Endothelial cell (in vitro differentiated cells): Measurements from ENCODE around the gene ARHGAP26. TPM values are rescaled to one million over a fixed set of nuclear protein-coding genes. Genes with fewer than 3 reads are reported as not detected.

Experiments
- DNase-seq: peaks from one replicate; pipeline ENCODE4 v3.0.0; 2021; ENCODE audit warnings: low spot score
- H3K27ac Mint-ChIP-seq: one replicate; pipeline ENCODE4 v1.8.0; 2021; ENCODE audit warnings: mixed read lengths, inconsistent platforms; ENCODE audit not compliant: unreplicated experiment
- H3K27me3 Mint-ChIP-seq: one replicate; pipeline ENCODE4 v1.8.0; 2021; ENCODE audit warnings: mild to moderate bottlenecking, moderate library complexity, mixed read lengths, inconsistent platforms; ENCODE audit not compliant: unreplicated experiment
- H3K36me3 Mint-ChIP-seq: one replicate; pipeline ENCODE4 v1.8.0; 2021; ENCODE audit warnings: mild to moderate bottlenecking, low read depth, mixed read lengths, inconsistent platforms; ENCODE audit not compliant: unreplicated experiment
- H3K4me1 Mint-ChIP-seq: one replicate; pipeline ENCODE4 v1.8.0; 2021; ENCODE audit warnings: mild to moderate bottlenecking, mixed read lengths, inconsistent platforms; ENCODE audit not compliant: unreplicated experiment
- H3K4me3 Mint-ChIP-seq: one replicate; pipeline ENCODE4 v1.8.0; 2021; ENCODE audit warnings: mild to moderate bottlenecking, mixed read lengths, inconsistent platforms; ENCODE audit not compliant: unreplicated experiment
- H3K9me3 Mint-ChIP-seq: one replicate; pipeline ENCODE4 v1.8.0; 2021; ENCODE audit warnings: mixed read lengths, inconsistent platforms; ENCODE audit not compliant: unreplicated experiment
- total RNA-seq: library from RNA; stranded (reverse); fragmentation: NEBNext Ultra II Directional; extraction: Animal tissue kit (Norgen Biotek cat#: 25700); gene quantifications from one replicate; pipeline ENCODE4 v1.2.1, GENCODE V29; 2021; ENCODE audit not compliant: unreplicated experiment
- TF ChIP-seq, protein P1 (sequence below): fragments of 200-600 bp; sonication (generic); IDR thresholded peaks from one replicate; pipeline ENCODE4 v1.5.0; 2021; ENCODE audit warnings: antibody characterized with exemption; ENCODE audit not compliant: unreplicated experiment

Gene ARHGAP26
- total RNA-seq, 1 donor from 2014 or later: 81.5 TPM

DNA sequence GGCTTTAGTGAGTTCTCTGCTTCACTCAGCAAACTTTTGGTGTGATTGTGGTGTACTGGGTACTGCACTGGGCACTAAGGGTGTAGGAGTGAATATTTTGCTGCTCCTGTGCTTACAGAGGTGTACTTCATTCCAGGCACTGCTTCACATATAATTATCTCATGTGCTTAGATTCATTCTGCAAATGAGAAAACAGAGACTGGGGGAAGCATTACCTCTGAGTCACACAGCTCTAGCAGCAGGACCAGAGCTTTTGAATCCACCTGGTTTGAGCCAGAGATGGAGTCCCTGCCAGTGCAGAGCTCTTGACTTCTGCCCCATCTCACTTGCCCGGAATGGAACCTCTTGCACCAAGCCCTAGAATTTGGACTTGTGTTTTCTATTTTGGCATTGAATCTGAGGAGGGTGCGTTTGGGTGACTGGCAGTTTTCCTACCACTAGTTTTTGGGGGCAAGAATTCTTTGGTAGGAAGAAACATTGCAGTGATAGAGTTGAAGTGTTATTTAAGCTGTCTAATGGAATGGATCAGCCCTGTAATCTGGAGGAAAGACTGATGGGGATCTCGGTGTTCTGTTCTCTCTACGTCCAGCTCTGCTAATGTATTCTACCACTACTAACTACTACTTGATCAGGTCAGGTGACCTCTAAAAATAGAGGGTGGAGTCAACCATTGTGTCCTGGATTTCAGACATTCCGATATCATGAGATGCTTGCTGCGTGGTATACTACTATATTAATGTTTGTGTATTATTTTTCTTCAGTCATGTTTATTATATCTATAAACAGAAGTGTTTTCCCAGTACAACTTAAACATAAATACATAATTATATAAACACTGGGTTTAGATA is 2.5 kb downstream of the ARHGAP26 start:
- no peaks in the 10 kb centered on the region for H3K9me3 Mint-ChIP-seq
- H3K36me3 Mint-ChIP-seq: peaks cover 7% of the 10 kb centered on the region
- H3K4me3 Mint-ChIP-seq: peak overlapping the region; percentile 71
- peaks cover 29% of the 10 kb centered on the region for H3K4me1 Mint-ChIP-seq
- DNase-seq: no peak
- peaks cover 12% of the 10 kb centered on the region for H3K27me3 Mint-ChIP-seq
- H3K27ac Mint-ChIP-seq: no peak overlapping the region
- TF ChIP-seq, protein P1, sequence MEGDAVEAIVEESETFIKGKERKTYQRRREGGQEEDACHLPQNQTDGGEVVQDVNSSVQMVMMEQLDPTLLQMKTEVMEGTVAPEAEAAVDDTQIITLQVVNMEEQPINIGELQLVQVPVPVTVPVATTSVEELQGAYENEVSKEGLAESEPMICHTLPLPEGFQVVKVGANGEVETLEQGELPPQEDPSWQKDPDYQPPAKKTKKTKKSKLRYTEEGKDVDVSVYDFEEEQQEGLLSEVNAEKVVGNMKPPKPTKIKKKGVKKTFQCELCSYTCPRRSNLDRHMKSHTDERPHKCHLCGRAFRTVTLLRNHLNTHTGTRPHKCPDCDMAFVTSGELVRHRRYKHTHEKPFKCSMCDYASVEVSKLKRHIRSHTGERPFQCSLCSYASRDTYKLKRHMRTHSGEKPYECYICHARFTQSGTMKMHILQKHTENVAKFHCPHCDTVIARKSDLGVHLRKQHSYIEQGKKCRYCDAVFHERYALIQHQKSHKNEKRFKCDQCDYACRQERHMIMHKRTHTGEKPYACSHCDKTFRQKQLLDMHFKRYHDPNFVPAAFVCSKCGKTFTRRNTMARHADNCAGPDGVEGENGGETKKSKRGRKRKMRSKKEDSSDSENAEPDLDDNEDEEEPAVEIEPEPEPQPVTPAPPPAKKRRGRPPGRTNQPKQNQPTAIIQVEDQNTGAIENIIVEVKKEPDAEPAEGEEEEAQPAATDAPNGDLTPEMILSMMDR: no peak

DNA sequence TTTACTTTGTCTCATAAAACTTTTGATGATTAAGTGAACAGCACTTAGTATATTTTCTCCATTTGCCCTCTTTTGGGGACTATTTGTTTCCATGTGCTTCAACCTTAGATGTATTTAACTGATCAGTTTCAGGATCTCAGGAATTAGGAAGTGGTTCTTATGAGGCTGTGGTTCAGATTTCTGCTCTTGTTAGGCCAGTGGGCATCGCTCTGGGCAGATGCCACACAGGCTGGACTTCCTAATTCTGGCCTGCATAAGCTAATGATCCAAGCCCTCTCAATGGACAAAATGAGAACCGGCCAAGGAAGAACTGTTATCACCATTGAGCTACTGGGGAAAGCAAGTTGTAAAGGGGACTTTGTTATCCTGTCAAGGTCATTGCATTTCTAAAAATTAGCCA is 6.9 kb downstream of the ARHGAP26 start:
- H3K4me1 Mint-ChIP-seq: peaks cover 33% of the 10 kb centered on the region
- H3K27me3 Mint-ChIP-seq: peaks cover 5% of the 10 kb centered on the region
- no peaks in the 10 kb centered on the region for H3K9me3 Mint-ChIP-seq
- TF ChIP-seq, protein P1: no peak
- no peak for DNase-seq
- H3K36me3 Mint-ChIP-seq: no peaks in the 10 kb centered on the region
- no peak overlapping the region for H3K27ac Mint-ChIP-seq
- H3K4me3 Mint-ChIP-seq: no peak overlapping the region

DNA sequence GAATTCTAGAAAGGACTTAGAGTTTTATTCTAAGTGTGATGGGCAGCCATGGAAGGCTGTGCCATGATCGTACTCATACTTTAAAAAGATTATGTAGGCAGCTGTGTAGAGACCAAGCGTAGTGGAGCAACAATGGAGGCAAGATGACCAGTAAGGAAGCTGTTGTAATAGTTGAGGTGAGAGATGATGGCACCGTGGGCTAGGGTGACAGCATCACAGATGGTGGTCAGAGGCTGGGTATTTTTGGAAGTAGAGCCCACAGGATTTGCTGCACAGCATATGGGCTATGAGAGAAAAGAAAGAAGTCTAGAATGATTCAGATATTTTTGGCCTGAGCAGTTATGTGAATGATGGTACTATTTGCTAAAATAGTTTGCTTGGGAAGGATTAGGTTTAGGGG is 7.7 kb downstream of the ARHGAP26 start:
- H3K9me3 Mint-ChIP-seq: no peaks in the 10 kb centered on the region
- H3K27me3 Mint-ChIP-seq: peaks cover 3% of the 10 kb centered on the region
- DNase-seq: no peak
- H3K27ac Mint-ChIP-seq: no peak overlapping the region
- H3K36me3 Mint-ChIP-seq: no peaks in the 10 kb centered on the region
- H3K4me1 Mint-ChIP-seq: peaks cover 30% of the 10 kb centered on the region
- TF ChIP-seq, protein P1: no peak
- H3K4me3 Mint-ChIP-seq: no peak overlapping the region

DNA sequence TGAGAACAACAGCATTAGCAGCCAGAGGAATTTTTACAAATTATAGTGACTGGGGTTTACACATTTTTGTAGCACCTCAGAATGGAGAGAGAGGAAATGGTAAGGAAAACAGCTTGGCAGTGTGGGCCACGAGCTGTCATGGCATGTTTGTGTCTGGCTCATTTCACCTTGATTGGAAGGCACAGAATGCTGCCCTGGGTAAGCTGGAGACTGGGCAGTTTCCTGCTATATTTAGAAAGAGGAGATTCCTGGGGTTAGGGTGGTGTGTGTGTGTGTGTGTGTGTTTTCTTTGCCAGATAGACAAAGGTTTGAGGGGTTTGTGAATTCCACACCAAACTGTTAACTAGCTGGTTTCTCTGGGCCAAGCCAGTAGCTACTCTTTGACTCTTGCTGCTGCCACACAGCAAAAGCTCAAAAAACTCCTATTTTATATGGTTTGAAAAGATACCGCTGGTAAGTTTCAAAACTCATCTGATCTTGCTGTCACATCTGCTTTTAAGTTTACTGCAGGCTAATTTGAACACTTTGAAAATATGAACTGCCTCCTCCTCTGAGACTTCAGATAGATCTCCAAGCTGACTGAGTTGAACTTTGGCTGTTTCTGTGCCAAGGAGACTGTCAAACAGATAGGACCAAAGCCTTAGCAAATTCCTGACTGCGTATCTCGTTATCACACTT is 9.1 kb downstream of the ARHGAP26 start:
- Mint-ChIP-seq H3K36me3 (no peaks in the 10 kb centered on the region), H3K27ac (peak overlapping the region; percentile 68), H3K27me3 (peaks cover 3% of the 10 kb centered on the region), H3K4me3 (peak overlapping the region; percentile 13), H3K9me3 (no peaks in the 10 kb centered on the region), H3K4me1 (peaks cover 38% of the 10 kb centered on the region)
- peak; percentile 18 for DNase-seq
- TF ChIP-seq, protein P1: no peak

DNA sequence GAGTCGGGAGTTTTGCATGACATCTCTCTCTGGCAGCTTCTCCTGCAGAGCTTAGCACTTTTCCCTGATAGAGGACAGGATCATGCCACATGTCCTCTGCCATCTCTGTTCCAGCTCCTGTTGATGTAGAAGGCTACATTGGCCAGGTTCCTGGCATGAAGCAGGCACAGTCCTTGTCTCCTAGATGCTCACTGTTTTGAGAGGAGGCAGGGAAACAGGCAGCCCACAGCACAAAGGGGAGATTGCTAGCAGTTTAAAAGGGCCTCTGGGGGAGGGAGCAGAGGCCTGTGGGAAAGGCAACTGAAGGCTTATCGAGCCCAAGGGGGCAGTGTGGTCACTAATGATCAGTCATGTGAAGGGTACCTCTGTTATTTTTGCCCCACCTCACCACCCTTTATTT is 10.7 kb downstream of the ARHGAP26 start:
- H3K27me3 Mint-ChIP-seq: peaks cover 3% of the 10 kb centered on the region

More for the DNA sequence above, 10.7 kb downstream of the ARHGAP26 start:
- Mint-ChIP-seq H3K4me3 (no peak overlapping the region), H3K27ac (no peak overlapping the region), H3K4me1 (peaks cover 45% of the 10 kb centered on the region), H3K9me3 (no peaks in the 10 kb centered on the region), H3K36me3 (no peaks in the 10 kb centered on the region)
- TF ChIP-seq, protein P1: no peak
- no peak for DNase-seq
